ENCODE results near the gene GPRIN1. TPM values are rescaled to one million over a fixed set of nuclear protein-coding genes. Genes with fewer than 3 reads are reported as not detected.

The GPRIN1 gene
- total and polyA plus RNA-seq, 2 of the 4 experiments (the other 2 are of a cell fraction) = 3.0 to 4.7 TPM

GRCh38 chr5:176597417-176598389, 12.3 kb downstream of the GPRIN1 start (continued):
- no peak for TF ChIP-seq ELK1 (IDR thresholded peaks at IDR 0.05; ENCODE audit: borderline replicate concordance, low read depth, low read length)

GRCh38 chr5:176596689-176597416, 13.1 kb downstream of the GPRIN1 start:
- Histone ChIP-seq H3K4me3 (ENCODE audit: insufficient read depth, low read depth, low read length) (no peak overlapping the region), H2BK15ac (ENCODE audit: low read depth, low read length) (no peak overlapping the region), H3K14ac (replicated peaks; ENCODE audit: low read depth, low read length) (no peak overlapping the region), H2AK9ac (replicated peaks; ENCODE audit: low read depth, low read length, poor library complexity) (no peak overlapping the region), H2AK5ac (ENCODE audit: low read depth, low read length) (no peak overlapping the region), H4K20me1 (ENCODE audit: insufficient read depth, low read length) (no peaks in the 10 kb centered on the region), H2AFZ (replicated peaks; ENCODE audit: low read length, poor library complexity) (no peak overlapping the region), H2BK20ac (ENCODE audit: low read depth, low read length) (no peak overlapping the region), H3K4me1 (ENCODE audit: control insufficient read depth, insufficient read depth, low read length) (no peaks in the 10 kb centered on the region), H4K5ac (ENCODE audit: low read depth, low read length) (no peak overlapping the region), H3K27ac (ENCODE audit: insufficient read depth, low read length) (no peak overlapping the region), H3K9me1 (ENCODE audit: insufficient read depth, low read length) (no peaks in the 10 kb centered on the region), H3K18ac (ENCODE audit: low read depth, low read length) (no peak overlapping the region), H2BK5ac (ENCODE audit: low read depth, low read length, poor library complexity, severe bottlenecking) (no peak overlapping the region), H3K27me3 (ENCODE audit: control insufficient read depth, insufficient read depth, low read length) (no peaks in the 10 kb centered on the region), H2BK120ac (ENCODE audit: low read depth, low read length) (no peak overlapping the region), H3K9me3 (ENCODE audit: control insufficient read depth, insufficient read depth, low read length) (no peaks in the 10 kb centered on the region), H3K79me1 (ENCODE audit: low read depth in 1 of 2, low read length in 2 of 2) (no peaks in the 10 kb centered on the region), H4K91ac (ENCODE audit: insufficient read depth, low read depth, low read length) (no peak overlapping the region), H3K9ac (ENCODE audit: low read depth, low read length) (no peak overlapping the region), H4K8ac (ENCODE audit: low read depth in 2 of 2, low read length in 2 of 2) (no peak overlapping the region), H3K4ac (ENCODE audit: low read depth, low read length) (no peak overlapping the region), H3K23ac (ENCODE audit: low read depth, low read length) (no peak overlapping the region), H3K36me3 (ENCODE audit: control insufficient read depth, insufficient read depth, low read length) (no peaks in the 10 kb centered on the region; the same call in 1 of the 2 replicates), H3K56ac (ENCODE audit: extremely low read depth, insufficient read depth, low read length) (no peak overlapping the region), H3K4me2 (ENCODE audit: low read depth, low read length) (no peak overlapping the region)
- dilution Hi-C loops (cut with HindIII; ENCODE audit: low sequenced_read_pairs, unreplicated experiment) = no loop called here
- CTCF ChIA-PET = no interaction called here
- peak; percentile 38; the same call in 1 of the 2 replicates for ATAC-seq (ENCODE audit: low read depth)
- no peak for TF ChIP-seq MAFK (IDR thresholded peaks at IDR 0.05; ENCODE audit: low read depth, low read length)
- no peak for TF ChIP-seq BHLHE40 (IDR thresholded peaks at IDR 0.05; ENCODE audit: low read depth, low read length)
- TF ChIP-seq RCOR1 (IDR thresholded peaks at IDR 0.05; ENCODE audit: insufficient replicate concordance, low read length) = no peak
- TF ChIP-seq USF2 (IDR thresholded peaks at IDR 0.05; ENCODE audit: low read depth, low read length) = no peak
- TF ChIP-seq NFE2L2 (IDR thresholded peaks at IDR 0.05; ENCODE audit: low read depth, low read length) = no peak
- no peak for TF ChIP-seq MXI1 (IDR thresholded peaks at IDR 0.05; ENCODE audit: borderline replicate concordance, low read depth, low read length)
- in situ Hi-C loops (cut with MboI; ENCODE audit: low sequenced_read_pairs) = no loop called here
- 41% methylated on average over 47 of the region's 98 CpGs; no CpG with 5 or more reads in 1 of the 2 experiments for WGBS, 2 experiments (ENCODE audit: extremely low coverage in 2 of 2, insufficient read length in 1 of 2)
- intact Hi-C loops (cut with micrococcal nuclease) = no loop called here
- no TSS peak for BruUV-seq (replicated peaks)
- DNase-seq = no peak
- POLR2A ChIA-PET (ENCODE audit: unreplicated experiment) = no interaction called here

Data from IMR-90 (cell line).